ENCODE results near the gene ADAM19.

ADAM19 gene

DNA sequence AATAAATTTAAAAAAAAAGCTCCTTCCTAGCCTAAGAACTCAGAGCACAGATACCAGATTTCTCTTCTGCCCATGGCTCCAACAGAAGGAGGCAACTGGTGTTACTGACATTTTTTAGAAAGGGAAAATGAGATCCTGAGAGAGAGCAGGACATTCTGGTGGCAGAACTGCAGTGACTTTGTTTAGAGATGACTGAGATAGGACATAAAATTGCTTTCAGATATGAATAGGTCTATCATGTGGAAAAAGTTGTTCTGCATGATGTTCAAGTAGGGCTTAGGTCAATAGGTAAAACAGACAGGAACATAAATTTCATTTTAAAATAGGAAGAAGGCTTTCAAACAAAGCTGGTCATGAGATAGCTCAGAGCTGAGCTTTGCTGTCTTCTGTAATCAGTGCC, 66.0 kb downstream of the ADAM19 start:
- no peak overlapping the region for H3K27ac ChIP-seq
- TF ChIP-seq, protein P1, sequence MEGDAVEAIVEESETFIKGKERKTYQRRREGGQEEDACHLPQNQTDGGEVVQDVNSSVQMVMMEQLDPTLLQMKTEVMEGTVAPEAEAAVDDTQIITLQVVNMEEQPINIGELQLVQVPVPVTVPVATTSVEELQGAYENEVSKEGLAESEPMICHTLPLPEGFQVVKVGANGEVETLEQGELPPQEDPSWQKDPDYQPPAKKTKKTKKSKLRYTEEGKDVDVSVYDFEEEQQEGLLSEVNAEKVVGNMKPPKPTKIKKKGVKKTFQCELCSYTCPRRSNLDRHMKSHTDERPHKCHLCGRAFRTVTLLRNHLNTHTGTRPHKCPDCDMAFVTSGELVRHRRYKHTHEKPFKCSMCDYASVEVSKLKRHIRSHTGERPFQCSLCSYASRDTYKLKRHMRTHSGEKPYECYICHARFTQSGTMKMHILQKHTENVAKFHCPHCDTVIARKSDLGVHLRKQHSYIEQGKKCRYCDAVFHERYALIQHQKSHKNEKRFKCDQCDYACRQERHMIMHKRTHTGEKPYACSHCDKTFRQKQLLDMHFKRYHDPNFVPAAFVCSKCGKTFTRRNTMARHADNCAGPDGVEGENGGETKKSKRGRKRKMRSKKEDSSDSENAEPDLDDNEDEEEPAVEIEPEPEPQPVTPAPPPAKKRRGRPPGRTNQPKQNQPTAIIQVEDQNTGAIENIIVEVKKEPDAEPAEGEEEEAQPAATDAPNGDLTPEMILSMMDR (IDR thresholded peaks at IDR 0.05), result no peak
- DNase-seq (ENCODE audit: low spot score), result no peak
- no peak overlapping the region for H3K4me3 ChIP-seq

DNA sequence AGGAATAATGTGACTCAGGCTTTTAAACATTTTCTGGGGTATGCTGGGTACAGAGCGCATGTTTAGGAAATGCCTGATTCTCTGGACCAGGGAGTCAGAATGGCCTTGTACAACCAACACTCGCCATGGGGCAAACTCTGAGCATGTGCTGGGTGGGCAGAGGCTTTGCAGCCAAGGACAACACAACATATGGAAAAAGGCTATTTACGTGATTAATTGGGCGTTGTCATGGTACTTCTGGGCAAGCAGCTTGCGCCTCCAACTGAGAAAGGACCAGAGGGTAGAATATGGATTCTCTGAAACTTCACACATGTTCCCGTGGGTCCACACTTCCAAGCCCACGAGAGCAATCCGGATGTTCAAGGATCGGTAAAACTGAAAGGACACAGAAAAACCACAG, 66.5 kb downstream of the ADAM19 start:
- no peak overlapping the region for H3K4me3 ChIP-seq
- H3K27ac ChIP-seq, result no peak overlapping the region
- DNase-seq (ENCODE audit: low spot score), result no peak
- TF ChIP-seq, protein P1 (IDR thresholded peaks at IDR 0.05), result no peak

DNA sequence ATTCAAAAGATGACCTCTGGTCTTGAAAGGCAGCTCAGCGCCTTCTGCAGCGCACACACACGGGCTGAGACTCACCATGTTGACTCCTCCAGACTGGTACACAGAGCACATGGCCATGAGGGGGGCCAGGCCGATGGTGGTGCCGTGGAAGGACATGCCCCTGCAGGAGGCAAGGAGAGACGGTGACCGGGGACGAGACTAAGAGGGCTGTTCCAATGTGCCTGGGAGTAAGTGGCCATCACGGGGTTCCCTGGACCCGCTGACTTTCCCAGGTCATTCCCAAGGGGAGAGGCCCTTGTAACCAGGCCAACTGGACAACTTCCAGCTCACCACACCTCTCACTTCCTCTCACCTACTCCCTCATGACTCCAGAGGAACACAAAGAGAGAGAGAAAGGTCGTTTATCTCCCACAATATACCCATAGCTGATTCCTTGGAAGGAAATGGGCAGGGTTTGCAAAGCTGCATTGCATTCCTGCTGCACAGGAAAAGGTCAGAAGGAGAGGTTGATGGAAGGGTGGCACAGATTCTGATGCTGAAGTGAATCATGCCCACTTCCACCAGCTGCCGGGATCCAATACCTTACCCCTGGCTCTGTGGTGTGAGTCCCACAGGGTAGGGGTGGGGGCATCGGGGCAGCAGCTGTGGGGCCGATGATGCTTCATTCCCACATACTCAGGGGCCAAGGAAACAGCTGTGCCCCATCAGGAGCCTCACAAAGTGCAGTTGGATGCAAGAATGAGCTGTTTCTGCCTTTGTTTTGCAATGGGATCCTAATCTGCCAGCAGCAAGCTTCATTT, 68.4 kb downstream of the ADAM19 start:
- DNase-seq (ENCODE audit: low spot score), result no peak
- no peak overlapping the region for H3K27ac ChIP-seq

DNA sequence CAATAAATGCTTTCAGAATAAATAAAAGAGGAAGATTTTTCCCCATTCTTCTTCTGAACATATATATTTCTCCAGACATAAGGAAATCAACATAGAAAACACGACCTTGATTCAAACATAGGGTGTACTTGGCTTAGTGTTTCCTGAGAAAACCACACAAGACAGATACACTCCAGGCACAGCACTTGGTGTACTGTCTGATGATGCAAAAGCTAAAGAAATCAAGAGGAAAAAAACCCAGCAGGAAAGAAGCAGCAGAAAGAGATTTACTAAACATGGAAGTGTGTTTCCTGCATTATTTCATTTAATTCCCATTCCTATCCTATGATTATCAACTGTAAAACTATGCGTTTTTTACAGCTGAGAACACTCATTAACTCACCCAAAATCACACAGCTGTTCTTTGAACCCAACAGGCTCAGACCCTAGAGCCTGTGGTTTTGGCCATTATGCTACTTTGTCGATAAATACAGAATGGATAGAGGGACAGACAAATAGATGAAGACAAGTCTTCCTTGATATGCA, 69.4 kb downstream of the ADAM19 start:
- DNase-seq (ENCODE audit: low spot score), result no peak
- TF ChIP-seq, protein P1 (IDR thresholded peaks at IDR 0.05), result no peak
- H3K4me3 ChIP-seq, result no peak overlapping the region
- H3K27ac ChIP-seq, result no peak overlapping the region

More for the DNA sequence above, 68.4 kb downstream of the ADAM19 start:
- TF ChIP-seq, protein P1 (IDR thresholded peaks at IDR 0.05), result no peak
- no peak overlapping the region for H3K4me3 ChIP-seq

DNA sequence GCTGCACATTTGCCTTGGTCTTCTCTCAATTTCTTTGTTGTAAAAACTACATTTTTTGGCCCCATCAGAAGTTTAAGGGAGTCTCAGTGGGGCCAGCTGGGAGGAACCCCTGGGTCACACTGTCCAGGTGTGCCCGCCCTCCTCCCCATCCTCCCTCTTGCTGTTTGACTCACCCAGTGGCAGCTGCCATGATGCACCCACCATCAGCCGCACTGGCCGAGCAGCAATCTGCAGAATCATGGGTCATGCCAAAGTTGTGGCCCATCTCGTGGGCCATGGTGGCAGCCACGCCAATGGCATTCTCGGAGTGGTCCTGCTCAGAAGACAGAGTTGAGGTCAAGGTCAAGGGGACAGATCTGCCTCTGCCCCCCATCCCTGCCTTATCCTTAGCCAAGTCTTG, 70.1 kb downstream of the ADAM19 start:
- TF ChIP-seq, protein P1 (IDR thresholded peaks at IDR 0.05), result no peak
- Histone ChIP-seq H3K27ac (no peak overlapping the region), H3K4me3 (no peak overlapping the region)
- DNase-seq (ENCODE audit: low spot score), result no peak

DNA sequence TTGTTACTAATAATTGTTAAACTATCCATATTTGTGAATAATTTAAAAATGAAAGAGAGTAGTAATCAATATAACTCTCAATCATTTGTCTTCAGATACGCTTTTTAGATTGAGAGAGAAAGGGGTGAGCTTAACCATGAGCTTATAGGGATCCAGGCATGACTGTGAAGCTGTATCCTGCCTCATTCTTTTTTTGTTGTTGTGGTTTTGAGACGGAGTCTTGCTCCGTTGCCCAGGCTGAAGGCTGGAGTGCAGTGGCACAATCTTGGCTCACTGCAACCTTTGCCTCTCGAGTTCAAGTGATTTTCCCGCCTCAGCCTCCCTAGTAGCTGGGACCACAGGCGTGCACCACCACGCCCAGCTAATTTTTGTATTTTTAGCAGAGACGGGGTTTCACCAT, 71.5 kb downstream of the ADAM19 start:
- H3K27ac ChIP-seq, result no peak overlapping the region
- TF ChIP-seq, protein P1 (IDR thresholded peaks at IDR 0.05), result no peak
- DNase-seq (ENCODE audit: low spot score), result no peak
- H3K4me3 ChIP-seq, result no peak overlapping the region

DNA sequence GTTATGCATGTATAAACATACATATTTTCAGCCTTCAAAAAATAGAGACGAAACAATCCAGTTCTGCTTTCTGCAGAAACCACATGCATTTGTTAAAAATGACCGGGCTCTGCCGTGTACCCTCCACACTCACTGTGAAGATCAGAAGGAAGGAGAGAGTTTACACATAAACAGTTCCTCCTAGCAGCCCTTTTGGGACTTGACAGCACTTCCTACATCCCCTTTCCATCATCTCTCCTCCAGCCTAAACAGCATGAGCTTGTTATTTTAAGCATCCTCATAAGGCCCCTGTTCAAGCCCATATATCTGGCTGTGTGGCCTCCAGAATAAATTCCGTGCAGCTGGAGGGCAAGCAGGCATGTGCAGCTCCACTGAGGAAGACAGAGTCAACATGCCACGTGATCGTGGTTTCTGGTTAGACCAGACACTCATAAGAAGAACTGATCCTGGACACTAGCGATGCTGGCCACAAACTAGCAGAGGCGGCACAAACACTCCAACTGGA, 73.4 kb downstream of the ADAM19 start:
- DNase-seq (ENCODE audit: low spot score), result no peak
- TF ChIP-seq, protein P1 (IDR thresholded peaks at IDR 0.05), result no peak
- Histone ChIP-seq H3K4me3 (no peak overlapping the region), H3K27ac (no peak overlapping the region)
